ENCODE data around the gene NXPH1. TPM values are rescaled to one million over a fixed set of nuclear protein-coding genes. Genes with fewer than 3 reads are reported as not detected.

The NXPH1 gene
- total RNA-seq, 1 donor from 2014 or later = not detected

GRCh38 chr7:8480527-8480926 is 47.1 kb downstream of the NXPH1 start:
- TF ChIP-seq CTCF (conservative IDR thresholded peaks at IDR 0.05; ENCODE audit: low read depth, low read length) = no peak
- no peak overlapping the region for H3K4me3 ChIP-seq (ENCODE audit: low read depth, low read length)
- no peak for DNase-seq (ENCODE audit: low read depth)

DNA sequence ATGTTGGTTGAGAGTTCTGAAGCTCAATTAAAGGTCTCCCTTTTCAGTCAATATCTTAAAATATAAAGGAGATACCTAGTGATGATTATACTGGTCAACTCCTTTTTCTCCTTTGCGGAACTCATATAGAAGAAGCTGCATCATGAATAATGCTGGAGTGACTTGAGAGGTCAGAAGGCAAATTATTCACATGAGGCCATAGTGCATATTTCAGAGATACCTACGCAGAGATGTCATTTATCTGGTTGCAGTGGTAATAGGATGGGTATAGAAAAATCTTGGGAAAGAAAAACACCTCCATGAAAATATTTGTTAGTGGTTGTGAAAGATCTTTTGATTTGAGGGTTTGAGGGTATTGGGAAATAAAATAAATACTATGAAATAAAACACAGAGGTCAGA is 47.7 kb downstream of the NXPH1 start:
- no peak for TF ChIP-seq CTCF (conservative IDR thresholded peaks at IDR 0.05; ENCODE audit: low read depth, low read length)
- DNase-seq (ENCODE audit: low read depth) = no peak
- no peak overlapping the region for H3K4me3 ChIP-seq (ENCODE audit: low read depth, low read length)

GRCh38 chr7:8481752-8482446 is 48.5 kb downstream of the NXPH1 start:
- no peak for TF ChIP-seq CTCF (conservative IDR thresholded peaks at IDR 0.05; ENCODE audit: low read depth, low read length)
- DNase-seq (ENCODE audit: low read depth) = no peak
- no peak overlapping the region for H3K4me3 ChIP-seq (ENCODE audit: low read depth, low read length)

DNA sequence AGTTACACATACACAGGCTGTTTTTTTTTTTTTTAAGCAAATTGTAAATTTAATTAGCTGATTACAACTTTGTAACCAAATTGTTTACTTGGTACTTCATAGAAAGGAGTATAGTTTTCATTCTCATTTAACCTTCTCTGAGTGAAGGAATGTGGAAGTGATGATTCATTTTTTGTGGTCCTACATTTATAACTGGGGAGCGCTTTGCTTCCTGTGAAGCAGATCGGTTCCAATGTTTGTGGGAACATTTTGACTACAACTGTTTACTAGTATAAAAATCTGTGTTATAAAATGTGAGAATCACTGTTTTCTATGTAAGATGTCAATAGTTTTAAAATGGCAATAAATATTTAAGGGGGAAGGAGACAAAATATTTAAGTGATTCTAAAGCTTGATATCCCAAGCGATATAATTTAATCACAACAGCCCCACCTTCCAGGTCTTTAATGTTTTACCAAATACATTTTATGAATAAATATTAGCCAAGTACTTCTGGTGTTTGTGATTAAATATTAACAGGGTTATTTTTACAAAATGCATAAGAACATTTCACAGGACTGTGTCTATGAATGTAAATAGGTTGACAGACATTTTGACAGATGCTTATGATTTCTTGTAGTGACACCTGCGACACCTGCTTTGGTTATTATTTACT is 57.1 kb downstream of the NXPH1 start:
- no peak for TF ChIP-seq CTCF (conservative IDR thresholded peaks at IDR 0.05; ENCODE audit: low read depth, low read length)
- no peak for DNase-seq (ENCODE audit: low read depth)
- H3K4me3 ChIP-seq (ENCODE audit: low read depth, low read length) = no peak overlapping the region

DNA sequence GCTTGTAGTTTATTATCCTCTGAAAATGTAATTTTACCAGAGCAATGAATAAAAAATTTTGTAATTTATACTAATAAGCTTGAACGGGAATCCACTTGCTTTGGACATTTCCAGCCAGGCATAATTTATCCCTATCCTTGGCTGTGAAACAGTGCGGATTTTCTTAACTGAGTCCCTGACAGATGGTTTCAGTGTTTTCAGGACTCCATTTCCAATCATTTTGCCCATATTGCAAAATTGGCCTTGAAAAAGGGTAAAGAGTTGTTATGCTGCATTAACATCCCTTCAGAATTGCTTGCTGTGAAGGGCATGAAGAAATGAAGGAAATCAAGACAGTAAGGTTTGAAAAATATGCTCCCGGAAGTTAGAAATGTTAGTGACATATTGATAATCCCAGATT is 57.7 kb downstream of the NXPH1 start:
- TF ChIP-seq CTCF (conservative IDR thresholded peaks at IDR 0.05; ENCODE audit: low read depth, low read length) = no peak

DNA sequence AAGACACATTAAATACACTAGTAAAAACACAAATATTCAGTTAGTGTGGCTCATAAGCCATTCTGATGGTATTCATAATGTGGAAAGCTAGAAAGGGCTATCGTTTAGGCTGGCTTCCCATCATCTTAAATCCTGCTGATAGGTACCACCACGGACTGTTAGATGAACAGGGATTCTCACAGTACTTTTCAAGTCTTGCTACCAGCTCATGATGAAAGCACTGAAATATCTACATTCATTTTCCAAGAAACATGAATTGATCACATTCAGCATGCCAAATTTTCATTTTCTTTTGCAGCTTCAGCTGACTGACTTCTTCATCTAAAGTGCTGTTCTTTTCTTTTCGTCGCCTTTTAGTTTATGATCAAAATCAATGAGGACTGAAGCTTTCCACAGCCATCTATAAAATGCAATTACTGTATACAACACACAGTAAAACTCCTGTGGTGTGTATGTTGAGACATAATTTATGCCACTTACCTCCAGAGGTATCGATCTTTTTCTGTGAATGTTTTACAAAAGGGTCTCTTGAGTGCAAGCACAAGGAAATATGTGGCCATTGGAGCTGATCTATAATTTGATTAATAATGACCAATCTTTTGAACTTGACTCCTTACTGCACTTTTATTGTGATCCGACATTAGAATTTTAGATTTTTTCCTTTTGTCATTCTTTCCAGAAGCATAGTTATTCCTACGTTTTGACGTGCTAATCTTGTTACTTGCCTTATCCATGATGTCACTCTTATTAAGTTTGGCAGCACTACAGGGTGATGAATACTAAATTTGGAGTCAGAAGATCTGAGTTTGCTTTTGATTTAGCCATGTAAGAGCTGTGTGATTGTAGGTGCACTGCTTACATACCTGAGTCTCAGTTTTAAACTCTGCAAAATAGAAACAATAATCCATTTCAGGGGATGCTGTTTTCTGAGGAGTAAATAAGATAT is 58.4 kb downstream of the NXPH1 start:
- H3K4me3 ChIP-seq (ENCODE audit: low read depth, low read length) = no peak overlapping the region
- no peak for DNase-seq (ENCODE audit: low read depth)
- TF ChIP-seq CTCF (conservative IDR thresholded peaks at IDR 0.05; ENCODE audit: low read depth, low read length) = no peak

More for the DNA sequence above, 57.7 kb downstream of the NXPH1 start:
- H3K4me3 ChIP-seq (ENCODE audit: low read depth, low read length) = no peak overlapping the region
- DNase-seq (ENCODE audit: low read depth) = no peak

All from epithelial cell of proximal tubule (primary cell).